ENCODE measurements around the gene HUNK. TPM values are rescaled to one million over a fixed set of nuclear protein-coding genes. Genes with fewer than 3 reads are reported as not detected.

Gene HUNK
- total RNA-seq, 1 donor from 2014 or later: 29.1 TPM

- H3K4me1 Mint-ChIP-seq: peaks cover 23% of the 10 kb centered on the region
- peaks cover 25% of the 10 kb centered on the region for H3K36me3 Mint-ChIP-seq (ENCODE audit: low read depth)
- TF ChIP-seq CTCF (conservative IDR thresholded peaks at IDR 0.05): no peak
- DNase-seq (ENCODE audit: low read depth, low spot score): no peak
- peaks cover 3% of the 10 kb centered on the region for H3K9me3 Mint-ChIP-seq
- no peak overlapping the region for H3K4me3 Mint-ChIP-seq
- no peak overlapping the region for H3K27ac Mint-ChIP-seq (ENCODE audit: unreplicated experiment)
- no peaks in the 10 kb centered on the region for H3K27me3 Mint-ChIP-seq (ENCODE audit: low read depth)
Observed at GRCh38 chr21:31983120-31983519, 110.3 kb downstream of the HUNK start.

GRCh38 chr21:31983554-31983953 is 110.7 kb downstream of the HUNK start:
- Mint-ChIP-seq H3K9me3 (peaks cover 3% of the 10 kb centered on the region), H3K27me3 (ENCODE audit: low read depth) (no peaks in the 10 kb centered on the region), H3K4me3 (no peak overlapping the region), H3K4me1 (peaks cover 23% of the 10 kb centered on the region), H3K36me3 (ENCODE audit: low read depth) (peaks cover 21% of the 10 kb centered on the region), H3K27ac (ENCODE audit: unreplicated experiment) (no peak overlapping the region)
- no peak for DNase-seq (ENCODE audit: low read depth, low spot score)
- no peak for TF ChIP-seq CTCF (conservative IDR thresholded peaks at IDR 0.05)

GRCh38 chr21:31985398-31985797 is 112.6 kb downstream of the HUNK start:
- no peak for TF ChIP-seq CTCF (conservative IDR thresholded peaks at IDR 0.05)
- peaks cover 3% of the 10 kb centered on the region for H3K9me3 Mint-ChIP-seq
- no peak overlapping the region for H3K4me3 Mint-ChIP-seq
- no peaks in the 10 kb centered on the region for H3K27me3 Mint-ChIP-seq (ENCODE audit: low read depth)
- H3K4me1 Mint-ChIP-seq: peaks cover 23% of the 10 kb centered on the region
- peaks cover 22% of the 10 kb centered on the region for H3K36me3 Mint-ChIP-seq (ENCODE audit: low read depth)
- DNase-seq (ENCODE audit: low read depth, low spot score): no peak
- H3K27ac Mint-ChIP-seq (ENCODE audit: unreplicated experiment): no peak overlapping the region

GRCh38 chr21:31986035-31986856 is 113.4 kb downstream of the HUNK start:
- Mint-ChIP-seq H3K36me3 (ENCODE audit: low read depth) (peaks cover 18% of the 10 kb centered on the region), H3K27me3 (ENCODE audit: low read depth) (no peaks in the 10 kb centered on the region), H3K4me3 (no peak overlapping the region), H3K9me3 (no peaks in the 10 kb centered on the region), H3K4me1 (peaks cover 23% of the 10 kb centered on the region), H3K27ac (ENCODE audit: unreplicated experiment) (no peak overlapping the region)
- TF ChIP-seq CTCF (conservative IDR thresholded peaks at IDR 0.05): no peak
- DNase-seq (ENCODE audit: low read depth, low spot score): no peak

- Mint-ChIP-seq H3K36me3 (ENCODE audit: low read depth) (peaks cover 23% of the 10 kb centered on the region), H3K4me3 (no peak overlapping the region), H3K4me1 (peaks cover 27% of the 10 kb centered on the region), H3K9me3 (no peaks in the 10 kb centered on the region), H3K27me3 (ENCODE audit: low read depth) (no peaks in the 10 kb centered on the region), H3K27ac (ENCODE audit: unreplicated experiment) (no peak overlapping the region)
- no peak for TF ChIP-seq CTCF (conservative IDR thresholded peaks at IDR 0.05)
- DNase-seq (ENCODE audit: low read depth, low spot score): no peak
Observed at GRCh38 chr21:31987696-31988095, 114.9 kb downstream of the HUNK start.
